Calu3 (cell line): Measurements from ENCODE around the gene TRIM33. TPM values are rescaled to one million over a fixed set of nuclear protein-coding genes. Genes with fewer than 3 reads are reported as not detected.
"Not testable (repeated sequence)": the region's sequence is repeated elsewhere in the genome, so short reads cannot be mapped to it uniquely, and the experiment has no call there.

ENCODE experiments used
- BruUV-seq: library from RNA; stranded (reverse); fragments of 400-500 nt; replicated peaks from 2 replicates; lab custom pipeline; 2021; lab: Mats Ljungman, UMichigan
- CTCF ChIA-PET: fragments of 300-600 bp; sonication (Branson Sonifier 250); formaldehyde crosslinking; loops from one replicate; lab custom pipeline; 2022; ENCODE audit warnings: antibody characterized with exemption; lab: Charles Lee
- DNase-seq: peaks from one replicate; pipeline ENCODE4 v3.0.0; 2022
- H3K27ac Mint-ChIP-seq: one replicate; pipeline ENCODE4 v1.8.0; 2022; ENCODE audit warnings: mixed read lengths; ENCODE audit not compliant: unreplicated experiment
- H3K27me3 Mint-ChIP-seq: one replicate; pipeline ENCODE4 v1.8.0; 2022; ENCODE audit warnings: mixed read lengths; ENCODE audit not compliant: unreplicated experiment
- H3K36me3 Mint-ChIP-seq: one replicate; pipeline ENCODE4 v1.8.0; 2022; ENCODE audit warnings: mild to moderate bottlenecking, moderate library complexity, mixed read lengths; ENCODE audit not compliant: insufficient read depth, unreplicated experiment
- H3K4me1 Mint-ChIP-seq: one replicate; pipeline ENCODE4 v1.8.0; 2022; ENCODE audit warnings: mild to moderate bottlenecking, low read depth, mixed read lengths; ENCODE audit not compliant: unreplicated experiment
- H3K4me3 Mint-ChIP-seq: one replicate; pipeline ENCODE4 v1.8.0; 2022; ENCODE audit warnings: mild to moderate bottlenecking, low read depth, moderate library complexity, mixed read lengths; ENCODE audit not compliant: unreplicated experiment
- H3K9me3 Mint-ChIP-seq: one replicate; pipeline ENCODE4 v1.8.0; 2022; ENCODE audit warnings: low read depth, mixed read lengths; ENCODE audit not compliant: unreplicated experiment
- intact Hi-C: fragments of 100-400 bp; cut with micrococcal nuclease; formaldehyde crosslinking; loops from one replicate; pipeline ENCODE4 v1.10.0; 2022; ENCODE audit not compliant: unreplicated experiment
- total RNA-seq: library from RNA; stranded (reverse); gene quantifications from 2 replicates; pipeline ENCODE4 v1.2.3, GENCODE V29; 2022
- TF ChIP-seq, protein P1 (sequence below): fragments of 200-600 bp; IDR thresholded peaks from one replicate; pipeline ENCODE4 v1.8.0; 2022; ENCODE audit warnings: antibody characterized with exemption; ENCODE audit not compliant: unreplicated experiment

The TRIM33 gene
- total RNA-seq, 1 experiment from 2014 or later: 42.0 TPM

- no TSS peak for BruUV-seq
- CTCF ChIA-PET: no interaction called here
- intact Hi-C loops: no loop called here
- Mint-ChIP-seq H3K27ac (no peak overlapping the region), H3K4me3 (no peak overlapping the region), H3K4me1 (no peaks in the 10 kb centered on the region), H3K9me3 (peaks cover 5% of the 10 kb centered on the region), H3K27me3 (peaks cover 15% of the 10 kb centered on the region), H3K36me3 (no peaks in the 10 kb centered on the region)
- DNase-seq: no peak
- TF ChIP-seq, protein P1, sequence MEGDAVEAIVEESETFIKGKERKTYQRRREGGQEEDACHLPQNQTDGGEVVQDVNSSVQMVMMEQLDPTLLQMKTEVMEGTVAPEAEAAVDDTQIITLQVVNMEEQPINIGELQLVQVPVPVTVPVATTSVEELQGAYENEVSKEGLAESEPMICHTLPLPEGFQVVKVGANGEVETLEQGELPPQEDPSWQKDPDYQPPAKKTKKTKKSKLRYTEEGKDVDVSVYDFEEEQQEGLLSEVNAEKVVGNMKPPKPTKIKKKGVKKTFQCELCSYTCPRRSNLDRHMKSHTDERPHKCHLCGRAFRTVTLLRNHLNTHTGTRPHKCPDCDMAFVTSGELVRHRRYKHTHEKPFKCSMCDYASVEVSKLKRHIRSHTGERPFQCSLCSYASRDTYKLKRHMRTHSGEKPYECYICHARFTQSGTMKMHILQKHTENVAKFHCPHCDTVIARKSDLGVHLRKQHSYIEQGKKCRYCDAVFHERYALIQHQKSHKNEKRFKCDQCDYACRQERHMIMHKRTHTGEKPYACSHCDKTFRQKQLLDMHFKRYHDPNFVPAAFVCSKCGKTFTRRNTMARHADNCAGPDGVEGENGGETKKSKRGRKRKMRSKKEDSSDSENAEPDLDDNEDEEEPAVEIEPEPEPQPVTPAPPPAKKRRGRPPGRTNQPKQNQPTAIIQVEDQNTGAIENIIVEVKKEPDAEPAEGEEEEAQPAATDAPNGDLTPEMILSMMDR: no peak
Measured at GRCh38 chr1:114368560-114369255, 142.3 kb downstream of the TRIM33 start.

GRCh38 chr1:114367810-114368209 lies 143.2 kb downstream of the TRIM33 start:
- Mint-ChIP-seq H3K27ac (no peak overlapping the region), H3K9me3 (peaks cover 5% of the 10 kb centered on the region), H3K27me3 (peaks cover 15% of the 10 kb centered on the region), H3K4me1 (no peaks in the 10 kb centered on the region), H3K36me3 (no peaks in the 10 kb centered on the region), H3K4me3 (no peak overlapping the region)
- intact Hi-C loops: no loop called here
- no peak for DNase-seq
- BruUV-seq: no TSS peak
- CTCF ChIA-PET: no interaction called here
- TF ChIP-seq, protein P1: no peak

GRCh38 chr1:114363230-114363629 lies 147.8 kb downstream of the TRIM33 start:
- H3K9me3 Mint-ChIP-seq, H3K4me1 Mint-ChIP-seq, H3K27ac Mint-ChIP-seq, BruUV-seq, CTCF ChIA-PET, H3K4me3 Mint-ChIP-seq, DNase-seq, H3K36me3 Mint-ChIP-seq, intact Hi-C loops: not testable (repeated sequence)
- peaks cover 11% of the 10 kb centered on the region for H3K27me3 Mint-ChIP-seq

DNA sequence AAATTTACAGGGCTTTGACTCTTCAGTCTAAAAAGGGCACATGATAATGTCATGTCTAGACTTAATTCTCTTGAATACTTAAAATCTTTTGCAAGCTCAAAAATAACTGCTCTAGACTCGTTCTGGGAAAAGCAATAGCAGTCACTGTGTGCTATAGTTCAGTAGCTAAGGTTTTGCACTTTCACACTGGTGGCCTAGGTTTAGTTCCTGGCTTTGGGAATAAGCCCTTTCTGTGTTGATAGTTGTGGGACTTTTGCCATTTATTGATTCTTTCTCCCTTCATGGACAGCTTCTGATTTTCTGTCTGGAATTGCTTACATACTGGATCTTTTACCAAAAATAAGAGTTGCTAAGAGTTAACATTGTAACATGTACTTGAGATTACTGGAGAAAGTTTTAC lies 151.2 kb downstream of the TRIM33 start:
- H3K36me3 Mint-ChIP-seq: peaks cover 5% of the 10 kb centered on the region
- TF ChIP-seq, protein P1: no peak
- H3K4me3 Mint-ChIP-seq: no peak overlapping the region
- intact Hi-C loops: no loop called here
- DNase-seq: no peak
- no peak overlapping the region for H3K27ac Mint-ChIP-seq
- no peaks in the 10 kb centered on the region for H3K4me1 Mint-ChIP-seq
- BruUV-seq: no TSS peak
- CTCF ChIA-PET: no interaction called here
- H3K9me3 Mint-ChIP-seq: no peaks in the 10 kb centered on the region
- peaks cover 9% of the 10 kb centered on the region for H3K27me3 Mint-ChIP-seq

DNA sequence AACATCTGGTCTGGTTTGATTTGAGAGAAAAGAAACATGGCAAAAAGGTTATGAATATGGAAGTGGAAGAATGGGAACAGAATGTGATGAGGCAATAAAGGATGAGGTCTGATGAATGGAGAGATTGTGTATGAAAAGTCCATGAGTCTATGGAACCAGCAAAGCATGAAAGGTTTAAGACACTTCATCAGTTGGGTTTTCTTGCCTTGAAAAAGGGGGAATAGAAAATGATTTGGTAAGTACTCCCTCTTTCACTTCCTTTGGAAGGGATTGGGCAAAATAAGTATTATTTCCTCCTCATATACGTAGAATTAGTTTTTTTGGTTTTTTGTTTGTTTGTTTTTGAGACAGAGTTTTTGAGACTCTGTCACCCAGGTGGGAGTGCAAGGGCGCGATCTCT lies 155.8 kb downstream of the TRIM33 start:
- CTCF ChIA-PET: no interaction called here
- no peaks in the 10 kb centered on the region for H3K4me1 Mint-ChIP-seq
- TF ChIP-seq, protein P1: no peak
- H3K9me3 Mint-ChIP-seq: no peaks in the 10 kb centered on the region
- H3K27ac Mint-ChIP-seq: no peak overlapping the region
- no peak for DNase-seq
- H3K4me3 Mint-ChIP-seq: no peak overlapping the region
- intact Hi-C loops: no loop called here
- H3K36me3 Mint-ChIP-seq: peaks cover 5% of the 10 kb centered on the region
- peaks cover 51% of the 10 kb centered on the region for H3K27me3 Mint-ChIP-seq
- no TSS peak for BruUV-seq
